Bone marrow (tissue), 2 donors: ENCODE measurements around the gene ULBP1.
"Not testable (repeated sequence)": the region's sequence is repeated elsewhere in the genome, so short reads cannot be mapped to it uniquely, and the experiment has no call there.

Experiments
- DNase-seq, 2 donors: peaks; one replicate each; lab custom pipeline; 2025; lab: John Stamatoyannopoulos, UW

ULBP1 gene

DNA sequence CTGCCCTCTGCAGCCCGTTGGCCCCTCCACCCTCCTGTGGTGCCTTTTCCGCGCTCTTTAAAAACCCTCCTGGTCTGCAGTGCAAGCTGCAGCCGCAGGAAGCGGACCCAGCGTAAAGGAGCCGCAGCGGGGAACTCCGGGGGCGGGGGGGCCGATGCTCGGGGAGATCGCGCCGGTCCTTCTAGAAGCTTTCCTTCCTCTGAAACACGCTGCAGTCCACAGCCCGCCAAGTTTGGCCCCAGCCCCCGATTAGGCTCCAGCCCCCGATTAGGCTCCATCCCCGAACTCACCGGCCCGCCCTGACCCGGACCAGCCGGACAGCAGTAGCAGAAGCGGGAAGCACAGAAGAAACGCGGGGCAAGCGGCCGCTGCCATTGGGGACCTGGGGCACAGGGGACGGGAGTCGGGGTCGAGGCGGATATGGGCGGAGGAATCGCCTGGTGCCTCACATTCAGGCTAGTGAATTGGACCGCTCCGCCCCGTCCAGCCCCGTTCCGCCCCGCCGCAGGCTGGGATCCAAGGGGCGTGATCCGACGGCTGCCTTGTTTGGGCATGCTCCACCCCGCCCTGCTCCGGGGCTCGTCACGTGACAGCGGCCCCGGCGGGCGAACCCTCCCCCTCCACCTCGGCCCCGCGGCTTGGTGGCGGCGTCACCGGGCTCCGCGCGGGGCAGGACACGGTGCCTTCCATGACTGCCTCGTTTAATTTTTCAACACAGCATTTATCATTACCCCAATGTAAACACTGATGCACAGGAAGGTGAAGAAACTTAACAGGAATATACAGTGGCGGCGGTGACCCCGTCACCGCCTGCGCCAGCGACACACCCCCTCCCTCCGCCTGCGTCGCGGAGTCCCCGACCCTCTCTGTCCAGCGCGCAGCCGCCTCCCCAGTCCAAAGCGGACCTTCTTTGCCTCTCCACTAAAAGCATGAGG lies 41.3 kb downstream of the ULBP1 start:
- peak; percentile 62 to 65 for DNase-seq

DNA sequence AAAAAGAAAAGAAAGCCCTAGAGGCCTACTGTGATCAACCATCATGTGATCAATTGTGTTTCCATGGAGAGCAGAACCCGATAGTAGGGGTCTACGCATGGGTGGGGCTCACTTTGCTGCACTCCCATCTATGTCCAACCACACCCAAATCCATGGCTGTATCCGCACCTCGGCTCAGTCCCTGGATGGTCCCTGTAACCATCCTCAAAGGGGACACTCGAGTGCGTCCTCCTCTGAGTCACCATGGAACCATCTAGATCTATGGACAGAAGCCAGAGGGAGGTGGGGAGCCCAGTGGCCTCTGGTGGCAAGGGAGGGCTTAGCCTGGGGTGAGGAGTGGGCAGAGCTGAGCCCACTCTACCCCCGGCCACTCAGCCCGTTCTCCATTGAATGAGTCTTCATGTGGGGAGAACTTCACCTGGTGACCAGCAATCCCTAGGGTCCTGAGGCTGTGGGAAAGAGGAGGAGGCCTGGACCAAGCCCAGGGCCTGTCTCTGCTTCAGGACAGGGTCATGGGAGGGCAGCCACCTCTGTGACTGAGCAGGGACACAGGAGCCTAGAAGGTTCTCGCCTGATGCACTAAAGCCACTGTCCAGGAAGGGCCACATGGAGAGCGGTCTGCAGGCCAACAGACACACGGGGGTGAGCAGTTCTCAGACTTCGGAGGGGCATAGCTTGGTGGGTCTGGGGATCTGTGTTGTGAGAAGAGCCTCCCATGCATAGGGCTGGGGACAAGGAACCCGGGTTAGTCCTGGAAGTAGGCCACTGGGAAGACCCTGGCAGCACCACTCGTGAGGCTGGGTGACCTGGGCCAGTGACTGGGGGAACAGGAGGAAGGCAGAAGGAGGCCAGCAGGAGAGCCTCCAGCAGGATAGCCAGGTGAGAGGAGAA lies 42.3 kb downstream of the ULBP1 start:
- DNase-seq = no peak

DNA sequence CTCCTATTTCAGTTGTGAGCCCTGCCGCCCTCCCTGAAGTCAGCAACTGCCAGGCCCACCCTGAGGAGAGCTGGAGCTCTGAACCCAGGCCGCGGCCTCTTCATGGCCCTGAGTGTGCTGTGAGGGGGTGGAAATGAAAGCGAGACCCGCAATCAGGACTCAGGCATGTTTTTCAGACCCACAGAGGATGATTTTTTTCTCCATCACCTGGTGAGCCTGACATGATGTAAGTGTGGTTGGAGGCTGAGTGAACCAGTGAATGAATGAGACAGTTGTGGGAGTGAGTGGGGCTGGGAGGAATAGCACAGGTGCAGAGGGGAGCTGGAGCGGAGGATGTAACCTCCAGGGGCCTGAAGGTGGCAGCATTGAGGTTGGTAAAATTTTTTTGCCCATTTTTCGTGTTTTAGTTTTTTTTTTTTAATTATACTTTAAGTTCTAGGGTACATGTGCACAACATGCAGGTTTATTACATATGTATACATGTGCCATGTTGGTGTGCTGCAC lies 43.3 kb downstream of the ULBP1 start:
- DNase-seq = no peak

GRCh38 chr6:150008588-150008987 lies 44.8 kb downstream of the ULBP1 start:
- DNase-seq = no peak

DNA sequence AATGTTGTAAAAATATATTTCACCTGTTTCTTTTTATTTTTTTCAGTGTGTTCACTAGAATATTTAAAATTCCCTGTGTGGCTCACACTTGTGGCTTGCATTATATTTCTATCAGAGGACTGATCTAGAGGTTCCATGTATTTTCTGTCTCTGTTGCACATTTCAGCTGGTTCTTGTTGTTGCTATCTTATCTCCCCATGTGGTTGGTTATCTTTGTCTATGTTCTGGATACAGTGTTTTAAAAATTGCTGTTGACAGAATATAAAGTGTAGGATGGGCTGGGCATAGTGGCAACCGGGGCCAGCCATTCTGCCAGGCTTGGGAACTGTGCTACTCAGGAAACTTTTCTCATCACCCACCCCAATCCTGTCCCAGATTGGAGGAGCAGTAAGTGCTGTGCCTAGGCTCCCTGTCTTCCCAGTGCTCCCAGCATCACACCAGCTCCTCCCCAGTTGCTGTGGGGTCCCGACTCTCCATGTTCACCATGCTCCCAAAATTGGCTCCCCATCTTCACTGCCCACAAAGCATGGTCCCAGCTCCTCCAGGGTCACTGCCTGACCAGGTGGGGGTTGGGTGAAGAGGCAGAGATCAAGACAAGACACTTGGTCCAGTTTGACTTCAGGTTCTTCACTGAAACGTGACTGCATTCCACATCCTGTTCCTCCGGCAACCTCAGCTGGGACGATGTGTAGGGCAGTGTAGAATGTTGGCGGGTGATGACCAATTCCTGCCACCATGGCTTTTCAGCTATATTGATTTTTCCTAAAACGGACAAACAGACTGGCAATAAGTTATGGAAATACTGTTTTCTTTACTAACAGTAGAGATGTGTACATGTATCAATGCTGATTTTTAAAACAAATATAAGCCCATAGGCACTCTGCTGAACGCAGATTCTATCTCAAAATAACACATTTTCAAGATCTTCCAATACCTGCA lies 49.4 kb downstream of the ULBP1 start:
- not testable (repeated sequence) for DNase-seq

GRCh38 chr6:150013785-150014622 lies 50.3 kb downstream of the ULBP1 start:
- DNase-seq = not testable (repeated sequence)

DNA sequence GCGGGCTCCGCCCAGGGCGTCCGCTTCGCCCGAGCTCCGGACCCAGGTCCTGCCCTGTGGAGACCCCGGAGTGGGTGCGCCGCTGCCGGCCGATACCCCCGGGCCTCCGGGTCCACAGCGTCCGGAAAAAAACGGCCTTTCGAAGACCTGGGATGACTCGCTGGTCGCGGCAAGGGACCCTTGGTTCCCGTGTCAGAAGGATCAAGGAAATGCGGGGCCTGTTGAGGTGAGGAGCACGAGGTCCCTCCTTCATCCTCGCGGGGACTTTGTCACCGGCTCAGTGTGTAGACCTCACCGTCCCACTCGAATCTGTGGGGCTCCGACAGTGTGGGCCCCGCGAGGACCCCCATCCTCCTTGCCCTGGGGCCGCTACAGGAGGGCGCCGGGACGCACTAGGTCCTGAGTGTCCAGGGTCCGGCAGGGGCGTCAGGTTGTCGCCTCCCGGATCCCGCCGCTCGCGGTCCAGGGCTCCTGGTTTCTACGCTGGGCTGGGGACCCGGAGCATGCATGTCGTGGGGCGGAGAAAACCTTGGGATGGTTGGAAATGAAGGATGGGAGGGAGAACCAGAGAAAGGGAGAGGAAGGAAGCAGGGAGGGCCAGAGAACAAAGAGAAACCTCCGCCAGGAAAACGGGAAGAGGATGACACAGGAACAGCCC lies 51.0 kb downstream of the ULBP1 start:
- not testable (repeated sequence) for DNase-seq

GRCh38 chr6:150015281-150016001 lies 51.7 kb downstream of the ULBP1 start:
- not testable (repeated sequence) for DNase-seq

- DNase-seq = peak in 1 of 2 donors; percentile 43
These were observed 52.8 kb downstream of the ULBP1 start for GRCh38 chr6:150016324-150017185.

DNA sequence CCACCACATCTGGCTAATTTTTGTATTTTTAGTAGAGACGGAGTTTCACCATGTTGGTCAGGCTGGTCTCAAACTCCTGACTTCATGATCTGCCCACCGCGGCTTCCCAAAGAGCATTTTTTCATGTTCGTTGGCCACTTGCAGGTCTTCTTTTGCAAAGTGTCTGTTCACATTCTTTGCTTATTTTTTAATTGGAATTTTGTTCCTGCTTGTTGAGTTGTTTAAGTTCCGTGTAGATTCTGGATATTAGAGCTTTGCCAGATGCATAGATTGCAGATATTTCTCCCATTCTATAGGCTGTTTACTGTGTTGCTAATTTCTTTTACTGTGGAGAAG lies 53.4 kb downstream of the ULBP1 start:
- not testable (repeated sequence) for DNase-seq

- DNase-seq = no peak
These were observed 55.3 kb downstream of the ULBP1 start for GRCh38 chr6:150018846-150019580.

- DNase-seq = not testable (repeated sequence)
These were observed 58.1 kb downstream of the ULBP1 start for GRCh38 chr6:150021870-150022269.
